Keratinocyte (primary cell): Measurements from ENCODE around the gene LRIG3. TPM values are rescaled to one million over a fixed set of nuclear protein-coding genes. Genes with fewer than 3 reads are reported as not detected.

Experiments
- DNase-seq: peaks from one replicate; pipeline ENCODE4 v3.0.0-alpha.2; 2011; ENCODE audit warnings: low read depth, missing footprints, low spot score
- FAIRE-seq: peaks from 2 replicates; lab custom pipeline; 2011; peaks lifted over from hg19 to GRCh38; lab: Jason Lieb, UNC
- H2AFZ ChIP-seq: 2 replicates; pipeline ENCODE4 v1.6.0; 2012; ENCODE audit warnings: low read length, control low read depth, inconsistent platforms; ENCODE audit not compliant: control insufficient read depth
- H3K27ac ChIP-seq: 2 replicates; pipeline ENCODE4 v1.5.1; 2011; ENCODE audit warnings: low read length; ENCODE audit not compliant: control insufficient read depth, insufficient read depth
- H3K27me3 ChIP-seq: 3 replicates; pipeline ENCODE4 v1.6.0; 2011; ENCODE audit warnings: low read length; ENCODE audit not compliant: control insufficient read depth, insufficient read depth; ENCODE audit errors: extremely low read depth
- H3K36me3 ChIP-seq, 2 experiments: 2 replicates in 1 of 2; 3 replicates in 1 of 2; pipeline ENCODE4 v1.5.1; 2011; ENCODE audit warnings: low read length in 2 of 2, mild to moderate bottlenecking in 1 of 2; ENCODE audit not compliant: control insufficient read depth in 2 of 2, insufficient read depth in 2 of 2; ENCODE audit errors: extremely low read depth in 1 of 2
- H3K4me1 ChIP-seq: 3 replicates; pipeline ENCODE4 v1.5.1; 2011; ENCODE audit warnings: low read length; ENCODE audit not compliant: control insufficient read depth, insufficient read depth; ENCODE audit errors: extremely low read depth
- H3K4me2 ChIP-seq: 3 replicates; pipeline ENCODE4 v1.6.0; 2011; ENCODE audit warnings: low read depth, low read length; ENCODE audit not compliant: control insufficient read depth, insufficient read depth; ENCODE audit errors: extremely low read depth
- H3K4me3 ChIP-seq, 3 experiments: fragments of 200-600 bp in 1 of 3; sonication (generic) in 1 of 3; 2 replicates in 2 of 3; 3 replicates in 1 of 3; pipeline ENCODE4 v1.5.1; 2011 to 2016; ENCODE audit warnings: low read length in 3 of 3, mild to moderate bottlenecking in 3 of 3, control low read depth in 2 of 3, inconsistent platforms in 1 of 3, low read depth in 1 of 3, mixed read lengths in 1 of 3, mixed run types in 1 of 3, moderate library complexity in 1 of 3; ENCODE audit not compliant: control insufficient read depth in 2 of 3, insufficient read depth in 2 of 3; ENCODE audit errors: extremely low read depth in 1 of 3
- H3K79me2 ChIP-seq: 2 replicates; pipeline ENCODE4 v1.6.0; 2012; ENCODE audit warnings: low read length; ENCODE audit not compliant: control insufficient read depth, insufficient read depth
- H3K9ac ChIP-seq: 3 replicates; pipeline ENCODE4 v1.6.0; 2011; ENCODE audit warnings: low read length; ENCODE audit not compliant: control insufficient read depth, insufficient read depth; ENCODE audit errors: extremely low read depth
- H3K9me1 ChIP-seq: 3 replicates; pipeline ENCODE4 v1.6.0; 2011; ENCODE audit warnings: low read length; ENCODE audit not compliant: control insufficient read depth, insufficient read depth; ENCODE audit errors: extremely low read depth
- H3K9me3 ChIP-seq: 2 replicates; pipeline ENCODE4 v1.5.1; 2012; ENCODE audit warnings: low read depth, low read length; ENCODE audit not compliant: control insufficient read depth
- H4K20me1 ChIP-seq: 3 replicates; pipeline ENCODE4 v1.6.0; 2011; ENCODE audit warnings: low read length; ENCODE audit not compliant: control insufficient read depth, insufficient read depth; ENCODE audit errors: extremely low read depth
- CTCF ChIP-seq, 3 experiments: IDR thresholded peaks in 1 of 3; conservative IDR thresholded peaks in 1 of 3; optimal IDR thresholded peaks in 1 of 3; 2 replicates in 2 of 3; 3 replicates in 1 of 3; pipeline versions ENCODE3 to v1.5.1; 2011; ENCODE audit warnings: low read length in 3 of 3, mild to moderate bottlenecking in 3 of 3, moderate library complexity in 2 of 3, control low read depth in 1 of 3, inconsistent platforms in 1 of 3; ENCODE audit not compliant: insufficient read depth in 2 of 3; ENCODE audit errors: extremely low read depth in 1 of 3
- EZH2 ChIP-seq: IDR thresholded peaks from one replicate; pipeline ENCODE4 v1.6.1; 2012; ENCODE audit warnings: inconsistent platforms, mild to moderate bottlenecking, low read length, moderate library complexity
- dilution Hi-C: fragments of 300-500 bp; cut with MboI; formaldehyde crosslinking; loops from one replicate; pipeline ENCODE4 v1.7.0; 2020; ENCODE audit warnings: low sequenced_read_pairs; ENCODE audit not compliant: extremely low pct_ligation_motif_present
- polyA plus RNA-seq, 5 experiments: library from polyadenylated mRNA; depleted of rRNA in 3 of 5; stranded (reverse) in 3 of 5; stranded (forward) in 1 of 5; unstranded in 1 of 5; fragments of >200 nt; gene quantifications; 1 replicate in 1 of 5; 2 replicates in 3 of 5; 3 replicates in 1 of 5; pipeline versions ENCODE4 v1.2.1 to v1.2.3, GENCODE V29; 2011 to 2012; ENCODE audit warnings: missing spikeins in 2 of 5, low read depth in 1 of 5, low replicate concordance in 1 of 5

The LRIG3 gene
- polyA plus RNA-seq, 1 donor (not counting 4 experiments of a cell fraction or from before 2014, with no cell fraction given) = 30.9 TPM

- Histone ChIP-seq H3K27ac (no peak overlapping the region), H3K9me1 (no peaks in the 10 kb centered on the region), H4K20me1 (no peaks in the 10 kb centered on the region), H3K9ac (no peak overlapping the region), H3K36me3 (peaks cover 32 to 37% of the 10 kb centered on the region in 2 experiments), H3K4me2 (no peak overlapping the region), H3K27me3 (no peaks in the 10 kb centered on the region), H3K4me3 (no peak overlapping the region), H3K79me2 (no peaks in the 10 kb centered on the region), H3K9me3 (no peaks in the 10 kb centered on the region), H2AFZ (no peak overlapping the region), H3K4me1 (no peaks in the 10 kb centered on the region)
- dilution Hi-C loops = no loop called here
- no peak for DNase-seq
- no peak for TF ChIP-seq CTCF (optimal IDR thresholded peaks at IDR 0.05 in 1 of 3, IDR thresholded peaks at IDR 0.05 in 1 of 3, conservative IDR thresholded peaks at IDR 0.05 in 1 of 3; ENCODE audit: extremely low read depth in 1 of 3, insufficient read depth in 2 of 3, low read length in 3 of 3)
- no peak for TF ChIP-seq EZH2
- no peak for FAIRE-seq
Observed at GRCh38 chr12:58871556-58871955, 48.7 kb downstream of the LRIG3 start.

GRCh38 chr12:58870595-58870994 lies 49.7 kb downstream of the LRIG3 start:
- Histone ChIP-seq H3K36me3 (peaks cover 29 to 33% of the 10 kb centered on the region in 2 experiments), H3K79me2 (no peaks in the 10 kb centered on the region), H3K27ac (no peak overlapping the region), H2AFZ (no peak overlapping the region), H3K4me3 (no peak overlapping the region), H3K4me2 (no peak overlapping the region), H3K27me3 (no peaks in the 10 kb centered on the region), H4K20me1 (no peaks in the 10 kb centered on the region), H3K4me1 (no peaks in the 10 kb centered on the region), H3K9ac (no peak overlapping the region), H3K9me1 (no peaks in the 10 kb centered on the region), H3K9me3 (no peaks in the 10 kb centered on the region)
- dilution Hi-C loops = no loop called here
- TF ChIP-seq EZH2 (no peak), CTCF (optimal IDR thresholded peaks at IDR 0.05 in 1 of 3, IDR thresholded peaks at IDR 0.05 in 1 of 3, conservative IDR thresholded peaks at IDR 0.05 in 1 of 3; ENCODE audit: extremely low read depth in 1 of 3, insufficient read depth in 2 of 3, low read length in 3 of 3) (no peak)
- DNase-seq = no peak
- FAIRE-seq = no peak
